Vagina (tissue), 2 donors: Measurements from ENCODE around the gene SLC4A1AP. TPM values are rescaled to one million over a fixed set of nuclear protein-coding genes. Genes with fewer than 3 reads are reported as not detected.

Source experiments
- DNase-seq, 2 donors: peaks; one replicate each; pipeline ENCODE4 v3.0.0-alpha.2; 2017; ENCODE audit errors: extremely low spot score in 2 of 2
- H3K27ac ChIP-seq: fragments of 200-600 bp; sonication (generic); one replicate; pipeline ENCODE4 v1.5.1; 2019
- H3K27me3 ChIP-seq: fragments of 200-600 bp; sonication (generic); one replicate; pipeline ENCODE4 v1.5.1; 2019
- H3K36me3 ChIP-seq, 2 donors: fragments of 200-600 bp; sonication (generic); one replicate each; pipeline ENCODE4 v1.5.1; 2017 to 2019
- H3K4me1 ChIP-seq: fragments of 200-600 bp; sonication (generic); one replicate; pipeline ENCODE4 v1.5.1; 2019
- H3K4me3 ChIP-seq, 2 donors: fragments of 200-600 bp; sonication (generic); 1 replicate in 1 of 2; 2 replicates in 1 of 2; pipeline ENCODE4 v1.5.1; 2016 to 2019
- H3K9me3 ChIP-seq: fragments of 200-600 bp; sonication (generic); one replicate; pipeline ENCODE4 v1.5.1; 2019
- POLR2A ChIP-seq, 2 donors: fragments of 450-650 bp; IDR thresholded peaks; one replicate each; pipeline ENCODE4 v1.6.1; 2017; ENCODE audit warnings: antibody characterized with exemption in 2 of 2, mild to moderate bottlenecking in 2 of 2, moderate library complexity in 2 of 2
- POLR2AphosphoS5 ChIP-seq, 2 donors: sonication (generic); formaldehyde crosslinking; IDR thresholded peaks; one replicate each; pipeline ENCODE4 v1.9.0; 2017; ENCODE audit warnings: antibody characterized with exemption in 2 of 2, mild to moderate bottlenecking in 2 of 2, low read depth in 1 of 2; ENCODE audit not compliant: insufficient read depth in 1 of 2
- intact Hi-C: fragments of 100-400 bp; cut with DNase I; formaldehyde crosslinking; loops from one replicate; pipeline ENCODE4 v1.15.1; 2023
- total RNA-seq: library from RNA; depleted of rRNA; stranded (reverse); fragments of >200 nt; gene quantifications from one replicate; pipeline ENCODE4 v1.2.3, GENCODE V29; 2016
- TF ChIP-seq, protein P1 (sequence below), 3 experiments: fragments of 450-650 bp in 2 of 3; fragments of 200-600 bp in 1 of 3; sonication (generic) in 1 of 3; IDR thresholded peaks; one replicate each; pipeline ENCODE4 v1.5.1; 2017 to 2019; ENCODE audit warnings: antibody characterized with exemption in 3 of 3, mild to moderate bottlenecking in 2 of 3, moderate library complexity in 2 of 3

The SLC4A1AP gene, protein sequence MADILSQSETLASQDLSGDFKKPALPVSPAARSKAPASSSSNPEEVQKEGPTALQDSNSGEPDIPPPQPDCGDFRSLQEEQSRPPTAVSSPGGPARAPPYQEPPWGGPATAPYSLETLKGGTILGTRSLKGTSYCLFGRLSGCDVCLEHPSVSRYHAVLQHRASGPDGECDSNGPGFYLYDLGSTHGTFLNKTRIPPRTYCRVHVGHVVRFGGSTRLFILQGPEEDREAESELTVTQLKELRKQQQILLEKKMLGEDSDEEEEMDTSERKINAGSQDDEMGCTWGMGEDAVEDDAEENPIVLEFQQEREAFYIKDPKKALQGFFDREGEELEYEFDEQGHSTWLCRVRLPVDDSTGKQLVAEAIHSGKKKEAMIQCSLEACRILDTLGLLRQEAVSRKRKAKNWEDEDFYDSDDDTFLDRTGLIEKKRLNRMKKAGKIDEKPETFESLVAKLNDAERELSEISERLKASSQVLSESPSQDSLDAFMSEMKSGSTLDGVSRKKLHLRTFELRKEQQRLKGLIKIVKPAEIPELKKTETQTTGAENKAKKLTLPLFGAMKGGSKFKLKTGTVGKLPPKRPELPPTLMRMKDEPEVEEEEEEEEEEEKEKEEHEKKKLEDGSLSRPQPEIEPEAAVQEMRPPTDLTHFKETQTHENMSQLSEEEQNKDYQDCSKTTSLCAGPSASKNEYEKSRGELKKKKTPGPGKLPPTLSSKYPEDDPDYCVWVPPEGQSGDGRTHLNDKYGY
- total RNA-seq: 21.9 TPM

- Histone ChIP-seq H3K9me3 (no peaks in the 10 kb centered on the region), H3K4me3 (peak within 1 kb of the TSS; percentile 93 to 96), H3K27me3 (no peaks in the 10 kb centered on the region), H3K4me1 (peaks cover 34% of the 10 kb centered on the region), H3K27ac (peak within 1 kb of the TSS; percentile 92), H3K36me3 (peaks cover 0 to 48% of the 10 kb centered on the region in 2 donors)
- peak; percentile 86 to 93 for TF ChIP-seq POLR2AphosphoS5 (IDR thresholded peaks at IDR 0.05; ENCODE audit: insufficient read depth in 1 of 2, low read depth in 1 of 2)
- TF ChIP-seq, protein P1, sequence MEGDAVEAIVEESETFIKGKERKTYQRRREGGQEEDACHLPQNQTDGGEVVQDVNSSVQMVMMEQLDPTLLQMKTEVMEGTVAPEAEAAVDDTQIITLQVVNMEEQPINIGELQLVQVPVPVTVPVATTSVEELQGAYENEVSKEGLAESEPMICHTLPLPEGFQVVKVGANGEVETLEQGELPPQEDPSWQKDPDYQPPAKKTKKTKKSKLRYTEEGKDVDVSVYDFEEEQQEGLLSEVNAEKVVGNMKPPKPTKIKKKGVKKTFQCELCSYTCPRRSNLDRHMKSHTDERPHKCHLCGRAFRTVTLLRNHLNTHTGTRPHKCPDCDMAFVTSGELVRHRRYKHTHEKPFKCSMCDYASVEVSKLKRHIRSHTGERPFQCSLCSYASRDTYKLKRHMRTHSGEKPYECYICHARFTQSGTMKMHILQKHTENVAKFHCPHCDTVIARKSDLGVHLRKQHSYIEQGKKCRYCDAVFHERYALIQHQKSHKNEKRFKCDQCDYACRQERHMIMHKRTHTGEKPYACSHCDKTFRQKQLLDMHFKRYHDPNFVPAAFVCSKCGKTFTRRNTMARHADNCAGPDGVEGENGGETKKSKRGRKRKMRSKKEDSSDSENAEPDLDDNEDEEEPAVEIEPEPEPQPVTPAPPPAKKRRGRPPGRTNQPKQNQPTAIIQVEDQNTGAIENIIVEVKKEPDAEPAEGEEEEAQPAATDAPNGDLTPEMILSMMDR (IDR thresholded peaks at IDR 0.05): no peak
- TF ChIP-seq POLR2A (IDR thresholded peaks at IDR 0.05): no peak
- intact Hi-C loops: no loop called here
- DNase-seq: no peak
Measured at GRCh38 chr2:27663285-27664153, at the start of gene SLC4A1AP, which contains the start of gene SUPT7L. Gene SLC4A1AP (plus strand): TSS chr2:27663889. CDS start chr2:27663915, 26 bp downstream. Gene SUPT7L (minus strand): TSS chr2:27663614. CDS start chr2:27662192, 1,422 bp downstream.

GRCh38 chr2:27613985-27614384 lies 49.7 kb upstream of the SLC4A1AP start:
- Histone ChIP-seq H3K4me1 (no peaks in the 10 kb centered on the region), H3K27me3 (no peaks in the 10 kb centered on the region), H3K4me3 (no peak overlapping the region), H3K36me3 (peaks cover 0 to 51% of the 10 kb centered on the region in 2 donors), H3K9me3 (no peaks in the 10 kb centered on the region), H3K27ac (no peak overlapping the region)
- DNase-seq: no peak
- intact Hi-C loops: no loop called here
- TF ChIP-seq, protein P1 (IDR thresholded peaks at IDR 0.05): no peak
- TF ChIP-seq POLR2A (IDR thresholded peaks at IDR 0.05): no peak
- no peak for TF ChIP-seq POLR2AphosphoS5 (IDR thresholded peaks at IDR 0.05; ENCODE audit: insufficient read depth in 1 of 2, low read depth in 1 of 2)

DNA sequence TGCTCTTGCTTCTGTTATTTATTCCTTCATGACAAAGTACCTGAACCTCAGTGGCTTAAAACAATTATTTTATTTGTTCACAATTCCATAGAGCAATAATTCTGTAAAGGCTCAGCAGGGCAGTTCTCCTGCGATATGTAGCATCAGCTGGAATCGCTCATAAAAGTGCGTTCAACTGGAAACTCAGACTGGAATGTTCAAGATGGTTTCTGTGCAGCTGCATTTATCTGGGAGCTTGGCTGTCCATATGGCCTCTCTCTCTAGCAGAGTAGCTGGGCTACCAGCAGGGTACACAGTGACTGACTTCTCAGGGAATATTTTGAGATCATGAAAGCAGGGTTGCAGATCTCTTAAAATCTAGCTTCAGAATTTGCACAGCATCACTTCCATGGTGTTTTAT lies 48.4 kb upstream of the SLC4A1AP start:
- TF ChIP-seq, protein P1 (IDR thresholded peaks at IDR 0.05): no peak
- TF ChIP-seq POLR2A (IDR thresholded peaks at IDR 0.05) (no peak), POLR2AphosphoS5 (IDR thresholded peaks at IDR 0.05; ENCODE audit: insufficient read depth in 1 of 2, low read depth in 1 of 2) (no peak)
- Histone ChIP-seq H3K27me3 (no peaks in the 10 kb centered on the region), H3K4me3 (no peak overlapping the region), H3K4me1 (no peaks in the 10 kb centered on the region), H3K27ac (no peak overlapping the region), H3K9me3 (no peaks in the 10 kb centered on the region), H3K36me3 (peaks cover 0 to 58% of the 10 kb centered on the region in 2 donors)
- DNase-seq: no peak
- intact Hi-C loops: no loop called here

DNA sequence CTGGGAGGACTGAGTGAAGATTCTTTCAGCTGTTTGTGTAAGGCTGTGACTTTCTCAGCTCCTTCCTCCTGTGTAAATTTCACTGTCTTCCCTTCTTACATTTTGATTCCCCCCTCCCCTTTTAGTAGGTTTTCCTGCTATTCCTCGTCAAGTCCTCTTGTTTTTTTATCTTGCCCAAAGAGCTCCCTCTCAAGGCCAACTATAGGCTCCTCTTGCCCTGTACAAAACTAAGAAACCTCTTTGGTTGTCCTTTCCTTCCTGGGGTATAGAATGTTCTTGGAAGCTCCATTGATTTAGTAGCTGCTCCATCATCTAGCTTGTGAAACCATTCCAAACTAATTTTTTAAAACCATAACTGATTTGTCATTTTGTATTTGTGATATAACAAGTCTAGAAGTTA lies 42.2 kb upstream of the SLC4A1AP start:
- H3K9me3 ChIP-seq: no peaks in the 10 kb centered on the region
- peaks cover 0 to 58% of the 10 kb centered on the region in 2 donors for H3K36me3 ChIP-seq
- H3K4me3 ChIP-seq: no peak overlapping the region
- no peak for DNase-seq
- H3K27ac ChIP-seq: no peak overlapping the region
- intact Hi-C loops: no loop called here
- H3K27me3 ChIP-seq: no peaks in the 10 kb centered on the region
- no peaks in the 10 kb centered on the region for H3K4me1 ChIP-seq
- TF ChIP-seq, protein P1 (IDR thresholded peaks at IDR 0.05): no peak
- TF ChIP-seq POLR2AphosphoS5 (IDR thresholded peaks at IDR 0.05; ENCODE audit: insufficient read depth in 1 of 2, low read depth in 1 of 2): no peak
- TF ChIP-seq POLR2A (IDR thresholded peaks at IDR 0.05): no peak
